K562 (cell line): ENCODE measurements around the gene CNOT4. TPM values are rescaled to one million over a fixed set of nuclear protein-coding genes. Genes with fewer than 3 reads are reported as not detected.

Experiments
- ATAC-seq: fragments of 200-7000 bp; cut with Tn5 transposase; 3 replicates; pipeline ENCODE4 v1.9.1; 2020; ENCODE audit warnings: moderate library complexity
- BruUV-seq: library from RNA; stranded (reverse); fragments of 400-500 nt; replicated peaks from 2 replicates; lab custom pipeline; 2021; lab: Mats Ljungman, UMichigan
- CTCF ChIA-PET: fragments of 300-600 bp; formaldehyde crosslinking; extraction: SDS; loops from one replicate; lab custom pipeline; 2021; ENCODE audit warnings: low intra/inter-chr PET ratio; lab: Yijun Ruan, JAX
- POLR2A ChIA-PET: fragments of 300-600, 350-650 bp; sonication (Branson Sonifier 250); formaldehyde crosslinking; extraction: SDS; loops from one replicate; lab custom pipeline; 2021; ENCODE audit warnings: antibody characterized with exemption, inconsistent platforms; lab: Yijun Ruan, JAX
- DNase-seq, 4 experiments: peaks; one replicate each; pipeline versions ENCODE4 v3.0.0 to v3.0.0-alpha.2; 2011 to 2018; ENCODE audit warnings: low spot score in 3 of 4, mixed read lengths in 3 of 4; ENCODE audit errors: extremely low read depth in 1 of 4
- FAIRE-seq: peaks from 2 replicates; lab custom pipeline; 2011; peaks lifted over from hg19 to GRCh38; lab: Jason Lieb, UNC
- H2AFZ ChIP-seq: 2 replicates; pipeline ENCODE4 v1.6.0; 2011; ENCODE audit warnings: low read depth, low read length, control low read depth, inconsistent platforms
- H3K27ac ChIP-seq: fragments of 200-600 bp; 3 replicates; pipeline ENCODE4 v1.8.0; 2011; ENCODE audit warnings: low read depth, mild to moderate bottlenecking, control low read depth, inconsistent platforms, low read length, moderate library complexity, mixed read lengths; ENCODE audit errors: extremely low read depth
- H3K27me3 ChIP-seq, 2 experiments: fragments of 300-600 bp in 1 of 2; 2 replicates in 1 of 2; 3 replicates in 1 of 2; pipeline versions ENCODE4 v1.6.0 to v1.8.0; 2011; ENCODE audit warnings: inconsistent platforms in 2 of 2, low read length in 2 of 2, mild to moderate bottlenecking in 1 of 2, mixed read lengths in 1 of 2, moderate library complexity in 1 of 2; ENCODE audit not compliant: control insufficient read depth in 2 of 2, insufficient read depth in 2 of 2
- H3K36me3 ChIP-seq: fragments of 300-600 bp; 3 replicates; pipeline ENCODE4 v1.8.0; 2011; ENCODE audit warnings: mild to moderate bottlenecking, low read length, inconsistent platforms; ENCODE audit not compliant: control insufficient read depth, insufficient read depth
- H3K4me1 ChIP-seq, 2 experiments: fragments of 200-600 bp in 1 of 2; replicated peaks in 1 of 2; 2 replicates in 1 of 2; 3 replicates in 1 of 2; pipeline versions ENCODE4 v1.5.1 to v1.8.0; 2011; ENCODE audit warnings: inconsistent platforms in 2 of 2, low read length in 2 of 2, mild to moderate bottlenecking in 1 of 2, mixed read lengths in 1 of 2, moderate library complexity in 1 of 2; ENCODE audit not compliant: control insufficient read depth in 2 of 2, insufficient read depth in 2 of 2
- H3K4me2 ChIP-seq: 2 replicates; pipeline ENCODE4 v1.6.1; 2011; ENCODE audit warnings: low read length, control low read depth, inconsistent platforms, mixed read lengths; ENCODE audit not compliant: insufficient read depth
- H3K4me3 ChIP-seq: fragments of 200-600 bp; sonication (generic), shearing (Covaris generic); 2 replicates; pipeline ENCODE4 v1.5.1; 2016; ENCODE audit warnings: control low read depth, inconsistent platforms
- H3K79me2 ChIP-seq: fragments of 200-600 bp; 3 replicates; pipeline ENCODE4 v1.8.0; 2011; ENCODE audit warnings: low read length, inconsistent platforms; ENCODE audit not compliant: control insufficient read depth, insufficient read depth
- H3K9ac ChIP-seq, 2 experiments: 2 replicates each; pipeline versions ENCODE4 v1.6.0 to v1.6.1; 2011; ENCODE audit warnings: low read depth in 2 of 2, low read length in 2 of 2, control low read depth in 1 of 2, inconsistent platforms in 1 of 2, mild to moderate bottlenecking in 1 of 2, mixed read lengths in 1 of 2; ENCODE audit not compliant: insufficient read depth in 1 of 2
- H3K9me1 ChIP-seq: one replicate; pipeline ENCODE4 v1.6.0; 2011; ENCODE audit warnings: inconsistent platforms, mild to moderate bottlenecking, low read length, moderate library complexity; ENCODE audit not compliant: control insufficient read depth, insufficient read depth
- H3K9me3 ChIP-seq: replicated peaks from 2 replicates; pipeline ENCODE4 v1.5.1; 2011; ENCODE audit warnings: low read depth, low read length, inconsistent platforms; ENCODE audit not compliant: control insufficient read depth, insufficient read depth
- H4K20me1 ChIP-seq: replicated peaks from 2 replicates; pipeline ENCODE4 v1.6.1; 2011; ENCODE audit warnings: low read length, inconsistent platforms, mixed read lengths; ENCODE audit not compliant: control insufficient read depth, insufficient read depth
- ATF7 ChIP-seq: fragments of 450-650 bp; IDR thresholded peaks from 2 replicates; pipeline ENCODE4 v1.7.1; 2014; ENCODE audit warnings: mild to moderate bottlenecking, moderate library complexity
- CSDE1 ChIP-seq, 2 experiments: fragments of 450-650 bp; IDR thresholded peaks; 2 replicates each; pipeline ENCODE4 v1.6.1; 2016; ENCODE audit warnings: mild to moderate bottlenecking in 1 of 2
- CTBP1 ChIP-seq: fragments of 450-650 bp; IDR thresholded peaks from 2 replicates; pipeline ENCODE4 v1.6.1; 2016; ENCODE audit warnings: borderline replicate concordance
- FOXK2 ChIP-seq, 2 experiments: fragments of 450-650 bp; IDR thresholded peaks in 1 of 2; conservative IDR thresholded peaks in 1 of 2; 2 replicates each; pipeline ENCODE4 v1.6.1; 2016; ENCODE audit warnings: low read depth in 2 of 2, mild to moderate bottlenecking in 1 of 2
- HMG20B ChIP-seq: fragments of 250-450 bp; sonication (Bioruptor Pico); IDR thresholded peaks from 2 replicates; pipeline ENCODE4 v1.5.0; 2021; ENCODE audit warnings: mild to moderate bottlenecking
- U2AF1 ChIP-seq: fragments of 200-400 bp; formaldehyde crosslinking; optimal IDR thresholded peaks from 2 replicates; pipeline ENCODE3; 2017; ENCODE audit warnings: mild to moderate bottlenecking, low read depth, low read length, moderate library complexity
- ZNF23 ChIP-seq: fragments of 250-450 bp; sonication (Bioruptor Pico); IDR thresholded peaks from 2 replicates; pipeline ENCODE4 v1.4.0; 2020; ENCODE audit warnings: mild to moderate bottlenecking
- WGBS: fragments of 100-300 bp; shearing (Covaris generic); methylation state at CpG from one replicate; pipeline ENCODE4 v1.1.6; 2016; ENCODE audit warnings: low coverage, mixed read lengths; ENCODE audit not compliant: insufficient coverage; ENCODE audit errors: missing lambda C conversion rate; 5-methylcytosine and 5-hydroxymethylcytosine counted together
- in situ Hi-C: fragments of 300-500 bp; cut with MboI; formaldehyde crosslinking; loops from 4 replicates; pipeline ENCODE4 v1.15.0; 2018; ENCODE audit warnings: inconsistent platforms, mixed read lengths
- intact Hi-C: fragments of 100-400 bp; cut with micrococcal nuclease; formaldehyde crosslinking; loops from 2 replicates; pipeline ENCODE4 v1.14.2; 2022
- polyA plus RNA-seq, 8 experiments: library from polyadenylated mRNA; depleted of rRNA in 4 of 8; stranded (reverse) in 5 of 8; unstranded in 3 of 8; fragments of >200 nt; fragmentation: Nextera tagmentation in 2 of 8; fragmentation: Illumina TruSeq in 1 of 8; extraction: Ambion mirVana in 2 of 8; extraction: Trizol in 1 of 8; gene quantifications; 2 replicates each; pipeline versions ENCODE4 v1.2.1 to v1.2.3, GENCODE V29; 2011 to 2014; ENCODE audit warnings: inconsistent platforms in 1 of 8, missing spikeins in 1 of 8
- total RNA-seq, 7 experiments: library from RNA; depleted of rRNA in 6 of 7; stranded (reverse); fragments of >200 nt in 6 of 7; fragmentation: Illumina TruSeq in 2 of 7; extraction: Trizol in 2 of 7; gene quantifications; 2 replicates each; pipeline versions ENCODE4 v1.2.1 to v1.2.3, GENCODE V29; 2011 to 2021; ENCODE audit warnings: low replicate concordance in 1 of 7
- TF ChIP-seq, protein P1 (sequence below): fragments of 250-450 bp; sonication (Bioruptor Pico); IDR thresholded peaks from 2 replicates; pipeline ENCODE4 v1.8.0; 2021; ENCODE audit warnings: moderate library complexity, mild to moderate bottlenecking, inconsistent platforms

The CNOT4 gene
- total and polyA plus RNA-seq, 9 of the 15 experiments (the other 6 are each of a cell fraction or from before 2014, with no cell fraction given) = 8.6 to 24.1 (median 15.4) TPM

DNA sequence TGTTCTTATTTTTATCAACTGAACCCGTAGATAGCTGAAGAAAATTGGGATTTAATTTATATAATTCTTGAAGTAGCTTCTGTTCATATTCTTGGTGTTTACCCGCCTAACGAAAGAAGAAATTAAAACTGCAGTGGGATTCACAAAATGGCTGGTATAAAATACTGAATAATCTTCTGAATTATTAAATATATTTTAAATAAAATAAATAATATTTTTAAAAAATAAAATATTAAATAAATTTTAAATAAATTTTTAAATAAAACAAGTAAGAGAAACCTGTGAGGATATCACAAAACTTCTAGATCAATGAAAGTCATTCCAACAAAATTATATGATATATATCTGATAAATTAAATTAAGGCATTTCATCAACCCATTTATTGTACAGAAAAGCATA lies 99.4 kb downstream of the CNOT4 start:
- no peaks in the 10 kb centered on the region for H3K79me2 ChIP-seq
- H3K9ac ChIP-seq = no peak overlapping the region
- H3K4me3 ChIP-seq = no peak overlapping the region
- TF ChIP-seq HMG20B (CRISPR knock-in tag) (no peak), CTBP1 (no peak), U2AF1 (no peak), FOXK2 (conservative IDR thresholded peaks at IDR 0.05 in 1 of 2, IDR thresholded peaks at IDR 0.05 in 1 of 2; ENCODE audit: low read depth in 2 of 2) (no peak), ATF7 (no peak), ZNF23 (CRISPR knock-in tag) (no peak), CSDE1 (IDR thresholded peaks at IDR 0.05) (no peak)
- TF ChIP-seq, protein P1, sequence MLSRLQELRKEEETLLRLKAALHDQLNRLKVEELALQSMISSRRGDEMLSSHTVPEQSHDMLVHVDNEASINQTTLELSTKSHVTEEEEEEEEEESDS = no peak
- H3K4me2 ChIP-seq = no peak overlapping the region
- ChIA-PET POLR2A (interaction anchor here (1.0 to 1.9 kb wide), 3 partner anchors 10 to 29 kb away, joined by 3 to 4 read pairs (median 4); no protein-coding TSS in a partner anchor), CTCF (interaction anchor here (0.5 kb wide), 1 partner anchor 120 kb away, joined by 6 read pairs; no protein-coding TSS in a partner anchor)
- H2AFZ ChIP-seq = no peak overlapping the region
- H3K4me1 ChIP-seq = peaks cover 0 to 7% of the 10 kb centered on the region in 2 experiments; a peak in 2 of 5 replicates
- 90% methylated on average over 3 of the region's 3 CpGs for WGBS
- intact Hi-C loops (loop anchor here (5.0 to 10.0 kb wide), 2 partner anchors 82 to 234 kb away; no protein-coding TSS in a partner anchor), in situ Hi-C loops (no loop called here)
- H3K9me1 ChIP-seq = no peaks in the 10 kb centered on the region
- ATAC-seq (no peak), FAIRE-seq (no peak), DNase-seq (no peak)
- H3K9me3 ChIP-seq = no peaks in the 10 kb centered on the region
- H3K36me3 ChIP-seq = peaks cover 12% of the 10 kb centered on the region; the same call in 1 of the 3 replicates
- no peak overlapping the region for H3K27ac ChIP-seq
- BruUV-seq = no TSS peak
- H4K20me1 ChIP-seq = no peaks in the 10 kb centered on the region
- H3K27me3 ChIP-seq = no peaks in the 10 kb centered on the region
